GM19372 (cell line): Measurements from ENCODE around the gene PKP2.

Experiments used
- ATAC-seq: cut with Tn5 transposase; IDR thresholded peaks from one replicate; pipeline ENCODE4 v1.9.1; 2021; ENCODE audit warnings: mild to moderate bottlenecking, low read depth, moderate library complexity; ENCODE audit not compliant: unreplicated experiment

PKP2 gene

DNA sequence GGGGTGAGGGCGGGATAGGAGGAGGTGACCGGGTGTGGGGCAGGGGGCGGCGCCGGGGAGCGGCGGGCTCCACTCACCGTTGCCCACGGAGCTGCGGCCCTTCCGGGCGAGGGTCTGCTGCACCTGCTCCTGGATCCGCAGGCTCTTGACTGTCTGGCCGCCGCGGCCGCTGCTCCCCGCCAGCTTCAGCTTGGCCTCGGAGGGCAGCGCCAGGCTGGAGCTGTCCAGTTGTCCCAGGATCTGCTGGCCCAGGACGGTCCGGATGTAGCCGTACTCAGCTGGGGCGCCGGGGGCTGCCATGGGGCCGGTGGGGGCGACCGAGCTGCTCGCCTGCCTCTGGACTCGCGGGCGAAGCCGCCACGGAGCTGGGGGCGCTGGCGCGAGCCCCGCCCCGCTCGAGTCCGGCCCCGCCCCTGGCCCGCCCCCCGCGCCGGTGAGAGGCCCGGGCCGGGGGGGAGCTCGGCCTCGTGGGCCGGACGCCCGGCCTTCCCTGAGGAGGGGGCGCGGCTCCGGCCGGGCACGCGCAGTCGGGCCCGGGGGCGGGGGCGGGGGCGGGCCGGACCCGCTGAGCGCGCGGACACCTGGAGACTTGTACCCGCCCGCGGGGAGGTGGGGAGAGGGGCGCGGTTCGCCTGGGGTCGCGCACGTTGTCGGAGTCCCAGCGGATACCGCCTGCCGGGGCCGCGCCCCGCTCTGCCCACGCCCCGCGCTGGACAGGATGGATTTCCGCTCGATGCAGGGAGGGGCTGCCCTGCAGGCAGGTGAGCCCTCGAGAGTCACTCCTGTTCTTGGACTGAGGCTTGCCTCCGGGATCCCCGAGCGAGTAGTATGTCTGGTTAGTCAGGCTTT, at the start of gene PKP2:
PKP2 (minus strand) TSS at position 346 of the 849 bp plus-strand sequence; CDS start at position 300, 46 bp downstream.
- ATAC-seq = no peak

- no peak for ATAC-seq
These were observed 47.6 kb upstream of the PKP2 start for GRCh38 chr12:32944195-32944594.

- ATAC-seq = no peak
These were observed 43.2 kb upstream of the PKP2 start for GRCh38 chr12:32939801-32940200.

GRCh38 chr12:32926963-32927362, 30.4 kb upstream of the PKP2 start:
- ATAC-seq = no peak

GRCh38 chr12:32926356-32926755, 29.8 kb upstream of the PKP2 start:
- no peak for ATAC-seq

DNA sequence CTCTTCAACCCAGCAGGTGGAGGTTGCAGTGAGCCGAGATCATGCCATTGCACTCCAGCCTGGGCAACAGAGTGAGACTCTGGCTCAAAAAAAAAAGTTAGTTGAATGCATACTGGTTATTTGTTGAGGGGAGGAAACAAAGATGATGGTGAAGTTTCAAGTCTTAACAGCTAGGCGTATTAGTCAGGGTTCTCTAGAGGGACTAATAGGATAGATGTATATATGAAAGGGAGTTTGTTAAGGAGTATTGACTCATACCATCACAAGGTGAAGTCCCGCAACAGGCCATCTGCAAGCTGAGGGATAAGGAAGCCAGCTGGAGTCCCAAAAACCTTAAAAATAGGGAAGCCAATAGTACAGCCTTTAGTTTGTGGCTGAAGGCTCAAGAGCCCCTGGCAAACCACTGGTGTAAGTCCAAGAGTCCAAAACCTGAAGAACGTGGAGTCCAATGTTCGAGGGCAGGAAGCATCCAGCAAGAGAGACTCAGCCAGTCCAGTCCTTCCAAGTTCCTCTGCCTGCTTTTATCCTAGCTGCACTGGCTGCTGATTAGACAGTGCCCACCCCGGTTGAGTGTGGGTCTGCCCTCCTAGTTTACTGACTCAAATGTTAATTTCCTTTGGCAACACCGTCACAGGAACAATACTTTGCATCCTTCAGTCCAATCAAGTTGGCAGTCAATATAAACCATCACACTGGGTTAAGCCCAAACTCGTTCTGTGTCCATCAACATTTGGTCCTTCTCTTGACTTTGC, 26.1 kb upstream of the PKP2 start:
- no peak for ATAC-seq

DNA sequence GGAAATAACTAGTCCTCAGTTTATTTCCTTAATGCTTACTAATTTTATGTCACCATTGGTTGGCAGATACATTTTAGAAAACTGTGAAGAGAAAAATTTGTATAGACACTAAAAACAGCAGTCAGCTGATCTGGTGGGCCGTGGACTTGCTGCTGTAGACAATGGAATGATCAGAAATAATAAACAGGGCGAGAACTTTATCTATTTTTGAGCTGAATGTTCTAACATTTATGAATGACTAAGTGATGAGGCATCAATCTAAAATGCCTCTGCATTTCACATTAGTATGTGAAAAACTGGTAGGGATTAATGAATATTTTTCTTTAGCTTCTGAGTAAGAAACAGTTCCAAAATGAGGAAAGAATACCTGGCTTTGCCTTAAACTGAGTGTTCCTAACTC, 24.8 kb upstream of the PKP2 start:
- ATAC-seq = no peak

DNA sequence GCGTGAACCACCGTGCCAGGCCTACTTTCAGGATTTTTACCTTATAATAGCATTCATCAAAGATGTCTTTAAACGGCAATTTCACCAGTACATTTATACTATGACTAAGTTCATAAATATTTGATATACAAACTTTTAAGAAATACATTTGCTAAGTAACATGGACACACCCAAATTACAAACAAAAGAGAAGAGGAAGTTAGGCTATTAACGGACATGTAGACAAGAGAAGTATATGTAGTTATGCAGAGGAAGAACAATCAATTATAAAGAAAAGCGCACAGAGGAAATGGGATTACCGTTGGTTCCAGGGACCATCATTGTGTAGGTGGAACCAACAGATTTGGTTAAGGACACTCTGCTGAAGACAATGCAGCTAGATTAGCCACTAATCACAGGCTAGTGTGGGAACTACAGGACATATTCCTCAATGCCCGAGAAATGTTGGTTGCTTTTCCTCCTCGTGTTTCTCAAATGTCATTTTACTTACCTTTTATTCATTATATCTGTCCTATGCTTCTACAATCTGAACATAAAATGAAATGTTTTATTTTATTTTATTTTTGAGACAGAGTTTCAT, 24.0 kb upstream of the PKP2 start:
- ATAC-seq = no peak

- ATAC-seq = no peak
These were observed 22.6 kb upstream of the PKP2 start for GRCh38 chr12:32918890-32919801.

DNA sequence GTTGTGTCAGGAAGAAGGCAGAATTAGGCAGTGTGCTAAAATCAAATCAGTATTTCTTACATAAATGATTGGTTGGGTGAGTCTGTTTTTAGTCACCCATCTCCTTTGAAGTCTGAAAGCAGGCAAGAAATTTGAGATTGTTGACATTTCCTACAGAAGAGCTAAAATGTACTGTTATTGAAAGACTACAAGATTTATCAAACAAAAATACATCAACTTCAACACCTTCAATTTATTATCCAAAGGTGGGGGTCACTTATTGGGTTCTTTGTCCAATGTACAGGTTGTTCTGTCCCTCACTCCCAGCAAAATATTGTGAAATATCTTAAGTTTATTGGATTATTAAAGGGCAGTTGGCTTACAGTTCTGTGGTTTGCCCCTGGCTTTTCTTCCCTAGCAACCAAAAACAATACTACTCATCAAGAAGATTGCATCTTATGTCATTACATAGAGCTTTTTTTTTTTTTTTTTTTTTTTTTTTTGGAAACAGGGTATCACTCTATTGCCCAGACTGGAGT, 20.6 kb upstream of the PKP2 start:
- ATAC-seq = no peak

- ATAC-seq = no peak
These were observed 11.4 kb upstream of the PKP2 start for GRCh38 chr12:32907898-32908476.

GRCh38 chr12:32907166-32907565, 10.6 kb upstream of the PKP2 start:
- ATAC-seq = no peak

GRCh38 chr12:32906399-32907165, 10.0 kb upstream of the PKP2 start:
- ATAC-seq = peak; percentile 97

GRCh38 chr12:32903763-32904162, 7.2 kb upstream of the PKP2 start:
- no peak for ATAC-seq

DNA sequence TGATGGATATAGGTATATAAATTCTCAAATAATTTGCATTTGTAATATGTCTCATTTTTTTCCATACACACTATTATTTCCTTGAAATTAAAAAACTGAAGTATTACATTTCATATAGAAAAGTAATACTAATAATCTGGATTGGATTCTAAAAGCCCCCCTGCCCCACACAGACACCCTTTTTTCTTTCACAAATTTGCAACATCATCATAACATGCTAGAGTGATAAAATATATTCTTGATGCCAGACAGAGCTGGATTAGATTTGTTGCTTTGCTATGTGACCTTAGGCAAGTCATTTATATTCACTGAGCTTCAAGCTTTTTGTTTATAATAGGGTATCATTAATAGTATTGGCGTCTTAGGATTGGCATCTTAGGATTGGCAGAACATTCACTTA, 6.7 kb upstream of the PKP2 start:
- no peak for ATAC-seq

GRCh38 chr12:32902287-32902997, 5.9 kb upstream of the PKP2 start:
- no peak for ATAC-seq

DNA sequence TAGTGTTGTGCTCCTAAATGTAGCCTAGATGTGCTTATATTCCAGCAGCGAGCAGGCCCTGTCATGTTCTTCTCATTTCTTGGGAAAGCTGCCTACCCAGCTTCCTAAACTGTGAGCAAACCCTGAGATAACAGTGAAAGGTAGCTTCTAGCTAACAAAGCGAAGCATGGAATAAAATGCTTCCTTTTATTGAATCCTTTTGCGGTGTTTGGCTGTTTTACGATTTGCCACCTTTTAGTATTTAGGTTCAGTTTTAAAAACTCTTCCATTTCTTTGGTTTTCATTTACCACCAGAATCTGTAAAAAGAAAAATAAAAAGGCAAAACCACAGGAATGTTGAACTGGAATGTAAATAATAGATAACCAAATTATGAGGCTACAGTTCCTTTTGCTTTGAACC, 5.0 kb upstream of the PKP2 start:
- ATAC-seq = no peak
